ENCODE measurements around the gene UAP1L1. TPM values are rescaled to one million over a fixed set of nuclear protein-coding genes. Genes with fewer than 3 reads are reported as not detected.
"Not testable (repeated sequence)": the region's sequence is repeated elsewhere in the genome, so short reads cannot be mapped to it uniquely, and the experiment has no call there.

UAP1L1 gene
- total RNA-seq, 4 donors from 2014 or later, result 5.0 to 10.1 (median 6.8) TPM

- Histone ChIP-seq H3K9me3 (no peaks in the 10 kb centered on the region), H3K27ac (no peak overlapping the region), H3K36me3 (peaks cover 7% of the 10 kb centered on the region), H3K27me3 (peaks cover 3% of the 10 kb centered on the region), H3K4me3 (no peak overlapping the region), H3K4me1 (peaks cover 24% of the 10 kb centered on the region)
- TF ChIP-seq EP300 (IDR thresholded peaks at IDR 0.05) (no peak), POLR2AphosphoS5 (IDR thresholded peaks at IDR 0.05) (no peak), POLR2A (IDR thresholded peaks at IDR 0.05) (no peak)
- TF ChIP-seq, protein P1, sequence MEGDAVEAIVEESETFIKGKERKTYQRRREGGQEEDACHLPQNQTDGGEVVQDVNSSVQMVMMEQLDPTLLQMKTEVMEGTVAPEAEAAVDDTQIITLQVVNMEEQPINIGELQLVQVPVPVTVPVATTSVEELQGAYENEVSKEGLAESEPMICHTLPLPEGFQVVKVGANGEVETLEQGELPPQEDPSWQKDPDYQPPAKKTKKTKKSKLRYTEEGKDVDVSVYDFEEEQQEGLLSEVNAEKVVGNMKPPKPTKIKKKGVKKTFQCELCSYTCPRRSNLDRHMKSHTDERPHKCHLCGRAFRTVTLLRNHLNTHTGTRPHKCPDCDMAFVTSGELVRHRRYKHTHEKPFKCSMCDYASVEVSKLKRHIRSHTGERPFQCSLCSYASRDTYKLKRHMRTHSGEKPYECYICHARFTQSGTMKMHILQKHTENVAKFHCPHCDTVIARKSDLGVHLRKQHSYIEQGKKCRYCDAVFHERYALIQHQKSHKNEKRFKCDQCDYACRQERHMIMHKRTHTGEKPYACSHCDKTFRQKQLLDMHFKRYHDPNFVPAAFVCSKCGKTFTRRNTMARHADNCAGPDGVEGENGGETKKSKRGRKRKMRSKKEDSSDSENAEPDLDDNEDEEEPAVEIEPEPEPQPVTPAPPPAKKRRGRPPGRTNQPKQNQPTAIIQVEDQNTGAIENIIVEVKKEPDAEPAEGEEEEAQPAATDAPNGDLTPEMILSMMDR (IDR thresholded peaks at IDR 0.05), result no peak
- 90% methylated on average over 13 of the region's 15 CpGs for WGBS
- peak in 1 of 2 donors; percentile 62 for DNase-seq (ENCODE audit: low spot score in 2 of 2)
Measured at GRCh38 chr9:137117269-137117731, 40.0 kb downstream of the UAP1L1 start.

DNA sequence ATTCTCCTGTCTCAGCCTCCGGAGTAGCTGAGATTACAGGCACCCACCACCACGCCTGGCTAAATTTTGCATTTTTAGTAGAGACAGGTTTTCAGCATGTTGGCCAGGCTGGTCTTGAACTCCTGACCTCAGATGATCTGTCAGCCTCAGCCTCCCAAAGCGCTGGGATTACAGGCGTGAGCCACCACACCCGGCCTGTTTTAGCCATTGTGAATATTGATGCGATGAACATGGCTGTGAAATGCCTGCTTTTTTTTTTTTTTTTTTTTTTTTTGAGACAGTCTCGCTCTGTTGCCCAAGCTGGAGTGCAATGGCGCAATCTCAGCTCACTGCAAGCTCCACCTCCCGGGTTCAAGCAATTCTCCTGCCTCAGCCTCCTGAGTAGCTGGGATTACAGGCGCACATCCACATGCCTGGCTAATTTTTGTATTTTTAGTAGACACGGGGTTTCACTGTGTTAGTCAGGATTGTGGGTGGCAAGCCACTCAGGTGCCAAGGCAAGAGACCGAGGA, 40.8 kb downstream of the UAP1L1 start:
- not testable (repeated sequence) for H3K4me3 ChIP-seq; H3K9me3 ChIP-seq; DNase-seq (ENCODE audit: low spot score in 2 of 2); H3K27ac ChIP-seq; H3K27me3 ChIP-seq; H3K36me3 ChIP-seq
- 77% methylated on average over 12 of the region's 12 CpGs for whole genome bisulfite sequencing
- peaks cover 24% of the 10 kb centered on the region for H3K4me1 ChIP-seq

DNA sequence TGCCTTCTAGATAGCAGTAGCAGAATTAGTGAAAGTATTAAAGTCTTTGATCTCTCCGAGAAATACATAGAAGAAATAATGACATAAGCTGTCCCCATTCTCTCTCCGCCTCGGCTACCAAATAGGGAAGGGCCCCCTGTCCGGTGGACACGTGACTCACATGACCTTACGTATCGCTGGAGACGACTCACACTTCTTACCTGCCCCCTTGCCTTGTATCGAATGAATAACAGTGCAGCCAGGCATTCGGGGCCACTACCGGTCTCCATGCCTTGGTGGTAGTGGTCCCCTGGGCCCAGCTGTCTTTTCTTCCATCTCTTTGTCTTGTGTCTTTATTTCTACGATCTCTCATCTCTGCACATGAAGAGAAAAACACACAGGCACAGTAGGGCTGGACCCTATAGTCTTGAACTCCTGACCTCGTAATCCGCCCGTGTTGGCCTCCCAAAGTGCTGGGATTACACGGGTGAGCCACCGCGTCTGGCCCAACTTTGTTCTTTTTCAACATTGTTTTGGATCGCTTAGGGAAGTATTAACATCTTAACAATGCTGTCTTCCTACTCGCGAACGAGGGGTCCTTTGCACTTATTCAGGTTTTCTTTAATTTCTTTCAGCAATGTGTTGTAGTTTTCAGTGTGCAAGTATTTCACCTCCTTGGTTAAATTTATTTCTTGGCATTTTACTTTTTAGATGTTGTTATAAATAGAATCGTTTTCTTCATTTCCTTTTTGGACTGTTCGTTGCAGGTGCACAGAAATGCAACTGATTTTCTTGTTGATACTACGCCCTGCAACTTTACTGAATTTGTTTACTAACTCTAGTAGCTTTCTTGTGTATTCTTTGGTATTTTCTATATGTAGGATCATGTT, 44.8 kb downstream of the UAP1L1 start:
- 79% methylated on average over 24 of the region's 25 CpGs for WGBS
- not testable (repeated sequence) for H3K27me3 ChIP-seq; H3K9me3 ChIP-seq; H3K4me3 ChIP-seq; H3K36me3 ChIP-seq; DNase-seq (ENCODE audit: low spot score in 2 of 2); H3K27ac ChIP-seq; H3K4me1 ChIP-seq

GRCh38 chr9:137122796-137123467, 45.6 kb downstream of the UAP1L1 start:
- WGBS, result 93% methylated on average over 16 of the region's 16 CpGs
- H3K4me3 ChIP-seq; H3K27ac ChIP-seq; H3K9me3 ChIP-seq; H3K36me3 ChIP-seq; DNase-seq (ENCODE audit: low spot score in 2 of 2); H3K27me3 ChIP-seq: not testable (repeated sequence)
- H3K4me1 ChIP-seq, result peaks cover 17% of the 10 kb centered on the region

DNA sequence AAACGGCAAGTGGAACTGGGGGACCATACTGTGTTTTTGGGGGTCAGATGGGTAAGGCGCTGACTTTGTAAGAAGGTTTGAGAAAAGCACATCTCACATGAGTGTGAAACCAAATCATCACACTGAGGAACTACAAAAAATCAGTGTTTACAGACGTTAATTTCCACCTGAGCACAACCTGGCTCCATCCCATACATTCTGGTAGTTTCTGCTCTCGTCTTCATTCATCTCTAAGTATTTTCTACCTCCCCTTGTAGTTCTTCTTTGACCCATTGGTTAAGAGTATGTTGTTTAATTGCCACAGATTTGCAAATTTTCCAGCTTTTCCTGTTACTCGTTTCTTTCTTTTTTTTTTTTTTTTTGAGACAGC, 46.1 kb downstream of the UAP1L1 start:
- no peaks in the 10 kb centered on the region for H3K9me3 ChIP-seq
- H3K27ac ChIP-seq, result no peak overlapping the region
- H3K36me3 ChIP-seq, result no peaks in the 10 kb centered on the region
- TF ChIP-seq POLR2A (IDR thresholded peaks at IDR 0.05) (no peak), POLR2AphosphoS5 (IDR thresholded peaks at IDR 0.05) (no peak), EP300 (IDR thresholded peaks at IDR 0.05) (no peak)
- TF ChIP-seq, protein P1 (IDR thresholded peaks at IDR 0.05), result no peak
- H3K4me1 ChIP-seq, result peaks cover 22% of the 10 kb centered on the region
- no peak overlapping the region for H3K4me3 ChIP-seq
- 79% methylated on average over 5 of the region's 5 CpGs for WGBS
- no peaks in the 10 kb centered on the region for H3K27me3 ChIP-seq
- no peak for DNase-seq (ENCODE audit: low spot score in 2 of 2)

GRCh38 chr9:137123952-137124462, 46.7 kb downstream of the UAP1L1 start:
- peaks cover 27% of the 10 kb centered on the region for H3K4me1 ChIP-seq
- not testable (repeated sequence) for DNase-seq (ENCODE audit: low spot score in 2 of 2); H3K4me3 ChIP-seq; H3K27ac ChIP-seq; H3K27me3 ChIP-seq; H3K36me3 ChIP-seq; H3K9me3 ChIP-seq
- WGBS, result 95% methylated on average over 3 of the region's 5 CpGs

DNA sequence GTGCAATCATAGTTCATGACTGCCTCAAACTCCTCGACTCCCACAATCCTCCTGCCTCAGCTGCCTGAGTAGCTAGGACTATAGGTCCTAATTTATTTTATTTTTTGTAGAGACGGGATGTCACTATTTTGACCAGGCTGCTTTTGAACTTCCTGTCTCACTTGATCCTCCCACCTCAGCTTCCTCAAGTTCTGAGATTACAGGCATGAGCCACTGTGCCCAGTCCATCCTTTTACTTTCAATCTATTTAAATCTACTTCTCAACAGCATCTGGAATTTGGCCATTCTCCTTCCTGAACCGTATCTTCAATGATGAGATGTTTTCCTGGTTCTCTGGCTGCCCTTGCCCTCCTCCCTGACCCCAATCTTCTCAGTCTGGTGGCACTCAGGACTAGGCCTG, 49.5 kb downstream of the UAP1L1 start:
- Histone ChIP-seq H3K4me3 (peak overlapping the region; percentile 76), H3K27me3 (peaks cover under 1% of the 10 kb centered on the region), H3K36me3 (no peaks in the 10 kb centered on the region), H3K27ac (no peak overlapping the region), H3K9me3 (no peaks in the 10 kb centered on the region), H3K4me1 (peaks cover 38% of the 10 kb centered on the region)
- DNase-seq (ENCODE audit: low spot score in 2 of 2), result no peak
- WGBS, result 62% methylated on average over 3 of the region's 3 CpGs
- TF ChIP-seq EP300 (IDR thresholded peaks at IDR 0.05) (no peak), POLR2AphosphoS5 (IDR thresholded peaks at IDR 0.05) (no peak), POLR2A (IDR thresholded peaks at IDR 0.05) (no peak)
- TF ChIP-seq, protein P1 (IDR thresholded peaks at IDR 0.05), result no peak

Data from suprapubic skin (tissue), 4 donors.